ENCODE results near the gene MYZAP.

Gene MYZAP

DNA sequence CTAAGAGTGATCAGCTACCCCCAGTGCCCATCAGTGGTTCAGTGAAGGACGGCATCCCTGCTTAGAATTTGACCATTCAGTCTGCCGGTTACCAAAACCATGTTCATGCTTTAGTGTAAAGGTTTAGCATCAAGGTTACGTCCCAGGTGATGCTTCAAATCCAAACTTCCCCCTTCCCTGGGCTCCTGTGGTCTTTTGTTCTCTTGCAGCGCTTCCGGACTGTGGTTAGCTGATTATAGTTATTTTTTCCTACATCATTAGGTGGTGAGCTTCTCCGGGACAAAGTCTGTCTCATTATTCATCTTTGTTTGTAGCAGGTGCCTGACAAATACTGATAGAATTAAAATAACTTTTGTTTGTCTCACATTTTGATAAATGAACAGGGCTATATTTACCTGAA is 28.3 kb upstream of the MYZAP start:
- no peak for DNase-seq

DNA sequence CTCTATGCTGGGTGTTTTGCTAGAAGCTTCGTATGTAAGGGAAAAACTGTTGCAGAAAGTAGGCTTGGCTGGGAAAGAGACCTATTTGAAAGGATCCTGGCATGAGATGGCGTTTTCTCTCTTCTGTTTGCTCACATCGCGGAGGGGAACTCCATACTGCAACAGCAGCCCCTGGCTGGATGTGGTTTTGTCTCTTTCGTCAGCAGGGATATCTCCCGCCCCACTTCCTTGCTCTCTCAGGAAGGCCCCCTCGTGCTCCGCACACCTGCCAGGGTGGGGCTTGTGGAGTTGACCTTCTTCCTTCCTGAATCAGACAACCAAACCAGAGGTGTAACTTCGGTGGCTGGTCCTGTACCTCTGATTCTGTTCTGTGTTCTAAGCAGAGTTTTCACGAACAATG is 26.4 kb upstream of the MYZAP start:
- DNase-seq = no peak

- no peak for DNase-seq
Observed at GRCh38 chr15:57566834-57567233, 24.9 kb upstream of the MYZAP start.

DNA sequence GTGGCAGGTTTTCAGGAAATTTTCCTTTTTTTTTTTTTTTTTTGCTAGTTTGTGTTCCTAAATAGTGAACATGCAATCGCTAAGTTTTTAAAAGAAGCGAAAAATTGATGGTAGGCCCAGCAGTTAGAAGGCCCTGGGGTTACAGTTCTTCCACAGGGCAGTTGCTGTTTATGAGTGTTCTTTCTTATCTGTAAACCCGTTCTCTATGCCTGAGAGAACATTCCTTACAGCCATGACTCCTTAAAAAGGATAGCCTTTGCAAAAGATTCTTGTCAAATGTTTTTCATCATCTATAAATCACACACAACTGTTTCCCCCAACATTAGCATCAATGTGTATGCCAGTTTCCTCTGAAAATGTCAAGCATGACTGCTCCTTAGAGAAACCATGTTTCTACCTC is 23.8 kb upstream of the MYZAP start:
- DNase-seq = no peak

DNA sequence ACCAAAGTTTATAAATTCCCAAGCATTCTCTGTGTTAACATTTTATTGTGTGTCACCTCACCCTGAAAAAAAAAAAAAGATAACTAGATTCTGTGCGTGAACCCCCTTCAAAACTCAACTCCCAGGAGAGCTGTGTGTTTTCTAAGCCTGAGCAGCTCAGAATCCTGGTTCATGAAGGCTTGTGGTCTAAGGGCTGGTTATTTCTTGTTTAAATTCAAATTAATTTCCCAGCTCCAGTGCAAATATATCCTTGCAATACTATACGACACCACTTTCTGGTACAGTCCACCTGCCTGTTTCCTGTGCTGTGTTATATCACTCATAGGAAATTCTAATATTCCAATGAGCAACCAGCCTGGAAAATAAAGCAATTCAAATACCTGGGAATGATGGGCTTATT is 23.4 kb upstream of the MYZAP start:
- no peak for DNase-seq

DNA sequence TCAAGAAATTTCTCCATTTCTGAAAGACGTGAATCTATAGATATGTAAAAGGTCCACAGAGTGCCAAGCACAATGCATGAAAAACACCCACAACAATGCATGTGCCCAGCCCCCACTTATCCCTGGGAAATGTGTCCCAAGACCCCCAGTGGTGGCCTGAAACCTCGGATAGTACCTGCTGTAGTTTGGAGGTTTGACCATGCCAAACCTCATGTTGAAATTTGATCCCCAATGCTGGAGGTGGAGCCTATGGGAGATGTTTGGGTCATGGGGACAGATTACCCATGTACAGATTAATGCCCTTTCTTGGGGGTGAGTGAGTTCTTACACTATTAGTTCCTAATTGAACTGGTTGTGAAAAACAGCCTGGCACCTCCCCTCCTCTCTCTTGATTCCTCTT is 21.4 kb upstream of the MYZAP start:
- DNase-seq = no peak

GRCh38 chr15:57570994-57571393 is 20.7 kb upstream of the MYZAP start:
- DNase-seq = no peak

GRCh38 chr15:57571725-57572124 is 20.0 kb upstream of the MYZAP start:
- no peak for DNase-seq

DNA sequence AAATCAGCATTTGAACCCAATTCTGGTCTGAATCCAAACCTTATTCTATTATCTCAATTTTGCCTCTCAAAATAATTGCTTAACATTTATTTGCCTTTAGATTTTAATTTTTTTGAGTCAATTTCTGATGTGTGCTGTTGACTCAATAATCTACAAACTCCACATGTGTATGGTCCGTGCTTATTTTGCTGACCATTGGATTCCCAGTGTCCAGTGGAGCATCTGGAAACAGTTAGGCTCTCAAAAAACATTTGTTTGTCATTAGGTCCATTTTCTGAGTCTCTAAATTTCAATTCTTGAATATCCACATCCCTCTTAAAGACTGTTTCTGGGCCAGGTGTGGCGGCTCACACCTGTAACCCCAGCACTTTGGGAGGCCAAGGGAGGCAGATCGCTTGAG is 19.2 kb upstream of the MYZAP start:
- no peak for DNase-seq

- DNase-seq = no peak
Observed at GRCh38 chr15:57573151-57573550, 18.6 kb upstream of the MYZAP start.

DNA sequence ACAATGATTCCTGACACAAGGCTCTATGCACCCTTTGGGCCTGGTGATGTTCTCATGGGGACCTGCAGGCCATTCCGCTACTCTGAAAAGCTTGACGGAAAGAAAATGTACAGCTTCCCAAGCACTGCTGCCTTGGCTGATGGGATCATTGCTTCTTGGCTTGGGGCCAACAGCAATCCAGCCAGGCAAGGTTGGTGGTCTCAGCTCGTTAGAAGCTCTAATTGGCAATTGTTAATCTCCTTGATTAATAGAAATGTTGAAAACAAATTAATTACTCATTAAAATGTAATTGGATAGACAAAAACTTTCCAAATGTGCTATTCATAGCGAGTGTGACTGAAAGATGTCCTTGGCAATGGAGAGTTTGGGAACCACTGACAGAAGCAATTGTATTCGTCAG is 16.3 kb upstream of the MYZAP start:
- DNase-seq = no peak

DNA sequence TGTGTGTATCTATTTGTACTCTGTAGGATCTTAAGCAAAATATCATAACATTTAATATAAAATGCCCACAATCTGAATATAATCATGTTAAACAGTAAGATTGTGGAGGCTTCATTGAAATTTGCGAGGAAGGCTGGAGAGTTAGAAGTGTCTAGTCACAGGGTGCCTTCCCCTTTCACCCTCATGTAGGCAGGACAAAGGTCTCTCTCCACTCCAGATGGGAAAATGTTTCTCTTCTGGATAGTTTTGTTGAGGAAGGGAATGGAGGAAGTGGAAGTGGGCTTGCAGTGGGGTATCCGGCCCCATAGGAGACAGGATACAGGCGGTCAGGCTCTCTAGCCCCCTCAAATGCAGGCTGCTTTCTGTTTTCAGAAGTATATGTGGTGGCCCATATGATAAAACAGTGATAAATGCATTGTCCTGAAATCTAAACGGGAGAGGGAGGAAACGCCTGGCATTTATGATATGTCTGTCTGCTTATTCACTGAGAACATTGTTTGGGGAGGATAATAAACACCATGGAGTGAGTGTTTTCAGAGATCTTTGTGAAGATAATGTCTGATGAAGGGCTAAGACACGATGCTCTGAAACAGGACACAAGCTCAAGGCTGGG is 13.3 kb upstream of the MYZAP start:
- no peak for DNase-seq

- no peak for DNase-seq
Observed at GRCh38 chr15:57580428-57580827, 11.3 kb upstream of the MYZAP start.

- DNase-seq = no peak
Observed at GRCh38 chr15:57580866-57581265, 10.8 kb upstream of the MYZAP start.

DNA sequence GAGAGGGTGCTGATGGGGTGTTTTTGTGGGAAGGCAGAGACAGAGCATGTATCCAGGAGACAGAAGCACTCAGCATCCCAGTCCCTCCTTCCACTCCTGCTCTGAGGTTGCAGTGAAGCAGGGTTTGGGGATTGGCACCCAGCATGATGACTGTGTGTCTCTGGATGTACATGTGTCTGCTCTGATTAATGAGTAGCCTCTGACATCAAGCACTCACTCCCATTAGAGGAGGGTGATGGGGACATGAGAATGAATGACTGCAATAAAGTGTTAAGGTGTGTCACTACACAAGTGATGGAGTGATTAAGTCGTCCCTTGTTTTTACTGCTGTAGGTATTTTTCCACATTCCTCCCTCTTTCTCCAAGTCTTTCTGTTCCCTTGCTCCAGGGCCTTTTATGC is 9.6 kb upstream of the MYZAP start:
- no peak for DNase-seq

- no peak for DNase-seq
Observed at GRCh38 chr15:57583282-57583681, 8.4 kb upstream of the MYZAP start.

DNA sequence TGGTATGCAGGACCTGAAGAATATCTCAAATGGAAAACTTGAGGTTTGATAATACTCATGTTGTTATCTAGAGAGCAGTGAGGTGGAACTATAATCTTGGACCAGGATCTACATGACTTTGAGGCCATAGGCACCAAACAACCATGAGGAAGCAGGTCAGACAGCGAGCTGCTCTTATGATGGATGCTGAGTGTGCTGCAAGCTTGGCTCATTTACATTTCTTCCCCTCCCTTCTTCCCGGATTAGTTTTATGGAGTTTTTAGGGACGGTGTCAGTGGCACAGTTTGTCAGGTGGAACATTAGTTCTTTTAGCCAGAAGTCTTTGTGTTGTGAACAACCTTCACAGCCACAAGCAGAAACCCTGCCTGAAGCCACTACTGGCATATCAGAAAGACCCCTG is 8.0 kb upstream of the MYZAP start:
- DNase-seq = no peak

GRCh38 chr15:57586661-57587424 is 4.9 kb upstream of the MYZAP start:
- no peak for DNase-seq

DNA sequence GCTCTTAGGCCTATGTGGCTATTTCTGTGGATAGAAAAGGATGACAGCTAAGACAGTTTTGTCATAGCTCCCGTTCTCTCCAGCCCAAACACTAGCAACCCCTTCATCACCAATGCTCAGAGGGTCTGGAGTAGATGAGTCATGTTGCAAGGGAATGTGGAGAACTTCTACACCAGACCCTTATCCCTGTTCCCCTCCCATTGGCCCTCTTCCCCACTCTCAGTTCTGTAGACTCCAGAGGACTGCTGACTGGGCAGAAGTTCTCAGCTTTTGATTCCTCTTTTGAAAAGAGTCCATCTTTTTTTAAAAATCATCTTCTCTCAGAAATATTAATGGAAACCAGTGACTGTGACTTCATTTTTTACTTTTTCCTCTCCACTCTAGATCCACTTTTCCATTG is 2.4 kb upstream of the MYZAP start:
- DNase-seq = no peak

- no peak for DNase-seq
Observed at GRCh38 chr15:57589754-57590153, 1.9 kb upstream of the MYZAP start.

GRCh38 chr15:57591237-57591821 is 375 bp upstream of the MYZAP start:
- DNase-seq = no peak

GRCh38 chr15:57592426-57592825 is 722 bp downstream of the MYZAP start:
- DNase-seq = no peak

GRCh38 chr15:57592836-57593420 is 1.2 kb downstream of the MYZAP start:
- no peak for DNase-seq

- DNase-seq = no peak
Observed at GRCh38 chr15:57594479-57594878, 2.8 kb downstream of the MYZAP start.

All from cortex of kidney (tissue), 1 donor.